Spleen (tissue), 7 donors: ENCODE data around the gene OGFR.

ENCODE experiments used
- CTCF ChIP-seq, 11 experiments: fragments of 200-600 bp in 7 of 11; fragments of 450-650 bp in 4 of 11; sonication (generic) in 4 of 11; IDR thresholded peaks in 8 of 11; conservative IDR thresholded peaks in 3 of 11; 1 replicate in 7 of 11; 2 replicates in 4 of 11; pipeline versions ENCODE4 v1.4.0 to v1.8.0; 2016 to 2021; ENCODE audit warnings: antibody characterized with exemption in 11 of 11, inconsistent platforms in 4 of 11, mild to moderate bottlenecking in 1 of 11
- POLR2A ChIP-seq, 3 donors: fragments of 450-650 bp; IDR thresholded peaks; one replicate each; pipeline ENCODE4 v1.5.1; 2017; ENCODE audit warnings: antibody characterized with exemption in 3 of 3, mild to moderate bottlenecking in 1 of 3
- POLR2AphosphoS5 ChIP-seq, 3 donors: sonication (generic); formaldehyde crosslinking; IDR thresholded peaks; one replicate each; pipeline ENCODE4 v1.5.1; 2017; ENCODE audit warnings: antibody characterized with exemption in 3 of 3
- donor health status: DM: no; HTN: no; CAD: no; lungs with moderate emphysema.
- donor health status: DM: no; HTN: no; CAD: no.
- donor health status: DM: no; HTN: no; CAD: no.

GRCh38 chr20:62818592-62819493, 14.2 kb downstream of the OGFR start:
- TF ChIP-seq CTCF (IDR thresholded peaks at IDR 0.05 in 8 of 11, conservative IDR thresholded peaks at IDR 0.05 in 3 of 11) (no peak), POLR2A (IDR thresholded peaks at IDR 0.05) (no peak), POLR2AphosphoS5 (IDR thresholded peaks at IDR 0.05) (peak in 1 of 3 donors; percentile 26)
